SW480 (cell line): ENCODE results near the gene PHF2.

Experiments
- DNase-seq: peaks from one replicate; pipeline ENCODE4 v3.0.0-alpha.2; 2016; ENCODE audit warnings: low spot score

The PHF2 gene

GRCh38 chr9:93568169-93568568 is 8.2 kb upstream of the PHF2 start:
- no peak for DNase-seq

GRCh38 chr9:93569621-93570174 is 6.7 kb upstream of the PHF2 start:
- no peak for DNase-seq

- DNase-seq, result no peak
Measured at GRCh38 chr9:93572221-93572620, 4.2 kb upstream of the PHF2 start.

- DNase-seq, result no peak
Measured at GRCh38 chr9:93572636-93573515, 3.5 kb upstream of the PHF2 start.

- no peak for DNase-seq
Measured at GRCh38 chr9:93573516-93573828, 2.9 kb upstream of the PHF2 start.

- no peak for DNase-seq
Measured at GRCh38 chr9:93574091-93574899, 2.1 kb upstream of the PHF2 start.

- no peak for DNase-seq
Measured at GRCh38 chr9:93574900-93575795, 1.2 kb upstream of the PHF2 start.

GRCh38 chr9:93575796-93576257 is 557 bp upstream of the PHF2 start:
- DNase-seq, result peak; percentile 31

- DNase-seq, result no peak
Measured at GRCh38 chr9:93577078-93577974, 942 bp downstream of the PHF2 start.

- DNase-seq, result no peak
Measured at GRCh38 chr9:93577975-93578682, 1.7 kb downstream of the PHF2 start.

GRCh38 chr9:93578844-93579243 is 2.5 kb downstream of the PHF2 start:
- DNase-seq, result no peak

- no peak for DNase-seq
Measured at GRCh38 chr9:93579711-93580516, 3.5 kb downstream of the PHF2 start.

GRCh38 chr9:93580654-93581380 is 4.4 kb downstream of the PHF2 start:
- no peak for DNase-seq

GRCh38 chr9:93582115-93582514 is 5.7 kb downstream of the PHF2 start:
- DNase-seq, result no peak

GRCh38 chr9:93582550-93582949 is 6.2 kb downstream of the PHF2 start:
- no peak for DNase-seq

GRCh38 chr9:93585259-93585658 is 8.9 kb downstream of the PHF2 start:
- DNase-seq, result no peak

- no peak for DNase-seq
Measured at GRCh38 chr9:93585695-93586094, 9.3 kb downstream of the PHF2 start.

GRCh38 chr9:93586290-93587057 is 10.1 kb downstream of the PHF2 start:
- no peak for DNase-seq
